IMR-90 (cell line): Measurements from ENCODE around the gene NETO2. TPM values are rescaled to one million over a fixed set of nuclear protein-coding genes. Genes with fewer than 3 reads are reported as not detected.
"Not testable (repeated sequence)": the region's sequence is repeated elsewhere in the genome, so short reads cannot be mapped to it uniquely, and the experiment has no call there.

Experiments used
- ATAC-seq: fragments of 200-7000 bp; cut with Tn5 transposase; 2 replicates; pipeline ENCODE4 v1.9.1; 2020; ENCODE audit warnings: low read depth, mild to moderate bottlenecking, moderate library complexity
- BruUV-seq: library from RNA; stranded (reverse); fragments of 400-500 nt; replicated peaks from 2 replicates; lab custom pipeline; 2021; lab: Mats Ljungman, UMichigan
- CTCF ChIA-PET: fragments of 300-600 bp; formaldehyde crosslinking; extraction: SDS; loops from one replicate; lab custom pipeline; 2021; ENCODE audit warnings: antibody characterized with exemption; lab: Yijun Ruan, JAX
- POLR2A ChIA-PET: fragments of 300-600 bp; sonication (Branson Sonifier 250); formaldehyde crosslinking; loops from one replicate; lab custom pipeline; 2022; ENCODE audit warnings: antibody characterized with exemption; ENCODE audit not compliant: unreplicated experiment; lab: Charles Lee
- DNase-seq: peaks from one replicate; pipeline ENCODE4 v3.0.0; 2013
- H2AFZ ChIP-seq: replicated peaks from 2 replicates; pipeline ENCODE3; 2013; ENCODE audit warnings: low read length, mild to moderate bottlenecking; ENCODE audit not compliant: poor library complexity
- H2AK5ac ChIP-seq: 2 replicates; pipeline ENCODE4 v1.6.1; 2013; ENCODE audit warnings: low read depth, low read length, inconsistent platforms
- H2AK9ac ChIP-seq: replicated peaks from 2 replicates; pipeline ENCODE3; 2013; ENCODE audit warnings: mild to moderate bottlenecking, low read depth, low read length, moderate library complexity; ENCODE audit not compliant: poor library complexity
- H2BK120ac ChIP-seq: 2 replicates; pipeline ENCODE4 v1.6.1; 2013; ENCODE audit warnings: low read depth, low read length, inconsistent platforms
- H2BK15ac ChIP-seq: 3 replicates; pipeline ENCODE4 v1.6.1; 2013; ENCODE audit warnings: low read depth, low read length, inconsistent platforms
- H2BK20ac ChIP-seq: 2 replicates; pipeline ENCODE4 v1.6.1; 2013; ENCODE audit warnings: low read depth, mild to moderate bottlenecking, inconsistent platforms, low read length, moderate library complexity
- H2BK5ac ChIP-seq: 2 replicates; pipeline ENCODE4 v1.6.1; 2013; ENCODE audit warnings: mild to moderate bottlenecking, low read depth, low read length, inconsistent platforms; ENCODE audit not compliant: poor library complexity, severe bottlenecking
- H3K14ac ChIP-seq: replicated peaks from 2 replicates; pipeline ENCODE4 v1.6.1; 2013; ENCODE audit warnings: low read depth, low read length, inconsistent platforms
- H3K18ac ChIP-seq: 2 replicates; pipeline ENCODE4 v1.6.1; 2013; ENCODE audit warnings: low read depth, low read length, control low read depth
- H3K23ac ChIP-seq: 2 replicates; pipeline ENCODE4 v1.6.1; 2013; ENCODE audit warnings: low read depth, low read length, inconsistent platforms
- H3K27ac ChIP-seq: 2 replicates; pipeline ENCODE4 v1.5.1; 2013; ENCODE audit warnings: mild to moderate bottlenecking, control low read depth, low read length; ENCODE audit not compliant: insufficient read depth
- H3K27me3 ChIP-seq: 2 replicates; pipeline ENCODE4 v1.6.1; 2013; ENCODE audit warnings: low read length; ENCODE audit not compliant: control insufficient read depth, insufficient read depth
- H3K36me3 ChIP-seq: 2 replicates; pipeline ENCODE4 v1.6.1; 2013; ENCODE audit warnings: low read length, mixed read lengths; ENCODE audit not compliant: control insufficient read depth, insufficient read depth
- H3K4ac ChIP-seq: 2 replicates; pipeline ENCODE4 v1.6.1; 2013; ENCODE audit warnings: low read depth, low read length, inconsistent platforms
- H3K4me1 ChIP-seq: 2 replicates; pipeline ENCODE4 v1.6.1; 2013; ENCODE audit warnings: low read length, mixed read lengths; ENCODE audit not compliant: control insufficient read depth, insufficient read depth
- H3K4me2 ChIP-seq: 2 replicates; pipeline ENCODE4 v1.6.1; 2013; ENCODE audit warnings: low read depth, mild to moderate bottlenecking, control low read depth, low read length, moderate library complexity
- H3K4me3 ChIP-seq: 2 replicates; pipeline ENCODE4 v1.5.1; 2013; ENCODE audit warnings: low read depth, mild to moderate bottlenecking, control low read depth, low read length, moderate library complexity; ENCODE audit not compliant: insufficient read depth
- H3K56ac ChIP-seq: 2 replicates; pipeline ENCODE4 v1.6.1; 2013; ENCODE audit warnings: low read length, inconsistent platforms; ENCODE audit not compliant: insufficient read depth; ENCODE audit errors: extremely low read depth
- H3K79me1 ChIP-seq, 2 experiments: 2 replicates each; pipeline ENCODE4 v1.6.1; 2013; ENCODE audit warnings: low read length in 2 of 2, inconsistent platforms in 1 of 2, low read depth in 1 of 2
- H3K9ac ChIP-seq: 2 replicates; pipeline ENCODE4 v1.6.1; 2013; ENCODE audit warnings: low read depth, low read length, control low read depth
- H3K9me1 ChIP-seq: 2 replicates; pipeline ENCODE4 v1.6.1; 2013; ENCODE audit warnings: low read length, inconsistent platforms; ENCODE audit not compliant: insufficient read depth
- H3K9me3 ChIP-seq: 2 replicates; pipeline ENCODE4 v1.6.1; 2013; ENCODE audit warnings: low read length; ENCODE audit not compliant: control insufficient read depth, insufficient read depth
- H4K20me1 ChIP-seq: 2 replicates; pipeline ENCODE4 v1.6.1; 2013; ENCODE audit warnings: low read length, inconsistent platforms; ENCODE audit not compliant: insufficient read depth
- H4K5ac ChIP-seq: 2 replicates; pipeline ENCODE4 v1.6.1; 2013; ENCODE audit warnings: mild to moderate bottlenecking, low read depth, low read length, control low read depth
- H4K8ac ChIP-seq, 2 experiments: 2 replicates each; pipeline ENCODE4 v1.6.1; 2013; ENCODE audit warnings: low read depth in 2 of 2, low read length in 2 of 2, control low read depth in 1 of 2, inconsistent platforms in 1 of 2
- H4K91ac ChIP-seq: 2 replicates; pipeline ENCODE4 v1.6.1; 2013; ENCODE audit warnings: low read depth, low read length, inconsistent platforms; ENCODE audit not compliant: insufficient read depth
- WGBS, 2 experiments: methylation state at CpG; one replicate each; pipeline versions ENCODE4 v1.1.5 to v1.1.7; 2013; ENCODE audit warnings: missing lambda C conversion rate in 2 of 2; ENCODE audit not compliant: insufficient read length in 1 of 2; ENCODE audit errors: extremely low coverage in 2 of 2; 5-methylcytosine and 5-hydroxymethylcytosine counted together
- dilution Hi-C: fragments of 300-500 bp; cut with HindIII; formaldehyde crosslinking; loops from one replicate; pipeline ENCODE4 v1.14.3; 2018; ENCODE audit warnings: low sequenced_read_pairs; ENCODE audit not compliant: unreplicated experiment
- in situ Hi-C: fragments of 300-500 bp; cut with MboI; formaldehyde crosslinking; loops from 3 replicates; pipeline ENCODE4 v1.14.3; 2019; ENCODE audit warnings: low sequenced_read_pairs, inconsistent platforms, mixed read lengths
- intact Hi-C: fragments of 100-400 bp; cut with micrococcal nuclease; formaldehyde crosslinking; loops from 2 replicates; pipeline ENCODE4 v1.10.0; 2022
- polyA plus RNA-seq, 3 experiments: library from polyadenylated mRNA; depleted of rRNA; stranded (reverse); fragments of >200 nt; gene quantifications; 2 replicates each; pipeline ENCODE4 v1.2.3, GENCODE V29; 2012; ENCODE audit warnings: low replicate concordance in 1 of 3
- total RNA-seq: library from RNA; depleted of rRNA; stranded (reverse); fragments of >200 nt; gene quantifications from 2 replicates; pipeline ENCODE4 v1.2.3, GENCODE V29; 2012

Gene NETO2
- total and polyA plus RNA-seq, 2 of the 4 experiments (the other 2 are of a cell fraction): 38.5 to 39.3 TPM

- CTCF ChIA-PET, H4K20me1 ChIP-seq, BruUV-seq: not testable (repeated sequence)
Measured at GRCh38 chr16:47102921-47103320, 40.8 kb downstream of the NETO2 start.

GRCh38 chr16:47097154-47097553, 46.6 kb downstream of the NETO2 start:
- H3K9ac ChIP-seq, H3K27me3 ChIP-seq, H4K8ac ChIP-seq, H3K4me2 ChIP-seq, H3K79me1 ChIP-seq, BruUV-seq, H2BK15ac ChIP-seq, H3K4ac ChIP-seq, H2AK5ac ChIP-seq, POLR2A ChIA-PET, H2AFZ ChIP-seq, dilution Hi-C loops, H2BK5ac ChIP-seq, H3K4me3 ChIP-seq, H4K91ac ChIP-seq, intact Hi-C loops, H2BK120ac ChIP-seq, H3K18ac ChIP-seq, H3K9me1 ChIP-seq, H3K14ac ChIP-seq, in situ Hi-C loops, ATAC-seq, H2AK9ac ChIP-seq, H3K36me3 ChIP-seq, CTCF ChIA-PET, H3K23ac ChIP-seq, H4K5ac ChIP-seq, H3K56ac ChIP-seq, H2BK20ac ChIP-seq, H4K20me1 ChIP-seq, H3K4me1 ChIP-seq, DNase-seq, H3K27ac ChIP-seq, H3K9me3 ChIP-seq: not testable (repeated sequence)
- no CpG with 5 or more reads among the region's 6 CpGs for WGBS, 2 experiments

More at GRCh38 chr16:47102921-47103320, 40.8 kb downstream of the NETO2 start:
- H3K27me3 ChIP-seq, H3K4me2 ChIP-seq, in situ Hi-C loops, H3K14ac ChIP-seq, H3K23ac ChIP-seq, dilution Hi-C loops, H3K9me1 ChIP-seq, H4K8ac ChIP-seq, H2BK20ac ChIP-seq, POLR2A ChIA-PET, H2BK120ac ChIP-seq, H2AFZ ChIP-seq, H2AK9ac ChIP-seq, intact Hi-C loops, H2BK15ac ChIP-seq, H4K5ac ChIP-seq, H3K56ac ChIP-seq, H3K4me3 ChIP-seq, H4K91ac ChIP-seq, ATAC-seq, H3K9ac ChIP-seq, H3K27ac ChIP-seq, H3K4ac ChIP-seq, H2BK5ac ChIP-seq, H3K4me1 ChIP-seq, H2AK5ac ChIP-seq, H3K18ac ChIP-seq, H3K36me3 ChIP-seq, H3K9me3 ChIP-seq, DNase-seq, H3K79me1 ChIP-seq: not testable (repeated sequence)
- no CpG with 5 or more reads among the region's 4 CpGs for WGBS, 2 experiments
